GM18507 (cell line): Measurements from ENCODE around the gene ANAPC16.
"Not testable (repeated sequence)": the region's sequence is repeated elsewhere in the genome, so short reads cannot be mapped to it uniquely, and the experiment has no call there.

ENCODE experiments used
- DNase-seq: peaks from one replicate; pipeline ENCODE4 v3.0.0; 2011; ENCODE audit warnings: low read depth; ENCODE audit not compliant: insufficient read length; ENCODE audit errors: extremely low spot score
- FAIRE-seq: peaks from 2 replicates; lab custom pipeline; 2011; peaks lifted over from hg19 to GRCh38; lab: Jason Lieb, UNC

The ANAPC16 gene

DNA sequence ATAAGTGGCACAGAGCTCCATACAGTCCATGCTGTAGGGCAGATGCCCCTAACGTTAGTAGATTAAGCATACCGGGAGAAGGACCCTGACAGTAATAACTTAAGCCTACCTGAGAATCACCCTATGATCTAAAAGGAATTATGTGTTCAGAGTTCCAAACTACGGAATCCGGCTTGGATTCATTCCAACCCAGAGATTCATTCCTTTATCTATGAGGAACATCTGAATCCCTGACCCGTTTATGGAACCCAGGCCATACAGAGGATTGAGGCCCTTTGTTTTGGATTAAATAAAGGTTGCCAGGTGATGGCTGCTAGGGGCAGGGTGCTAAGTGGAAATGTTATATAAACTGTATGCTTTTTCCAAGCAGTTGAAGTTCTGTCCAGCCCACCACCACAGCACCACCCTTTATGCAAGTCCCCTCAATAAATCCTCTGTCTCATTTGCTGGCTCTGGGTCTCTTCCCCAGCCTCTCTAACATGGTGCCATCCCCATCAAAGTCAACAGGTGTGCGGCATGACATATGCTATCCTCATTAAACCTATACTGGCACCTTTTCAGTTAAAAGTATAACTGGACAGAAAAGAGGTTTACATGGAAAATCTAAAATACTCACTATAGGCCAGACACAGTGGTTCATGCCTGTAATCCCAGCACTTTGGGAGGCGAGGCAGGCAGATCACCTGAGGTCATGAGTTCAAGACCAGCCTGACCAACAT lies 9.1 kb upstream of the ANAPC16 start:
- no peak for DNase-seq
- FAIRE-seq, result no peak

DNA sequence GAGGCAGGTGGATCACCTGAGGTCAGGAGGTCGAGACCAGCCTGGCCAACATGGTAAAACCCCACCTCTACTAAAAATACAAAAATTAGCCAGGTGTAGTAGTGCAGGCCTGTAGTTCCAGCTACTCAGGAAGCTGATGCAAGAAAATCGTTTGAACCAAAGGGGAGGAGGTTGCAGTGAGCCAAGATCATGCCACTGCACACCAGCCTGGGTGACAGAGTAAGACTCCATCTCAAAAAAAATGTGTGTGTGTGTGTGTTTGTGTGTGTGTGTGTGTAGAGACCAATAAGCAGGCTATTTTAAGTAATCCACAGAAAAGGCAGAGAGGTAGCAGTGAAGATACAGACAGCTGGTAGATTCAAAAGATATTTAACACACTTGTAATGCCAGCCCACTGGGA lies 7.3 kb upstream of the ANAPC16 start:
- not testable (repeated sequence) for FAIRE-seq, DNase-seq

DNA sequence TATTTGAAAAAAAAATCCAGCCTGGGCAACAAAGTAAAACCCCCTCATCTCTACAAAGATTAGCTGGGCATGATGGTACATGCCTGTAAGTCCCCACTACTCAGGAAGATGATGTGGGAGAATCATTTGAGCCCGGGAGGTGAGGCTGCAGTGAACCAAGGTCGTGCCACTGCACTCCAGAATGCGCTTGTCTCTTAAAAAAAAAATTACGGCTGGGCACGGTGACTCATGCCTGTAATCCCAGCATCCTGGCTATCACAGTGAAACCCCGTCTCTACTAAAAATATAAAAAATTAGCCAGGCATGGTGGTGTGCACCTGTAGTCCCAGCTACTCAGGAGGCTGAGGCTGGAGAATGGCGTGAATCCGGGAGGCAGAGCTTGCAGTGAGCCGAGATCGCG lies 4.4 kb upstream of the ANAPC16 start:
- not testable (repeated sequence) for FAIRE-seq, DNase-seq

DNA sequence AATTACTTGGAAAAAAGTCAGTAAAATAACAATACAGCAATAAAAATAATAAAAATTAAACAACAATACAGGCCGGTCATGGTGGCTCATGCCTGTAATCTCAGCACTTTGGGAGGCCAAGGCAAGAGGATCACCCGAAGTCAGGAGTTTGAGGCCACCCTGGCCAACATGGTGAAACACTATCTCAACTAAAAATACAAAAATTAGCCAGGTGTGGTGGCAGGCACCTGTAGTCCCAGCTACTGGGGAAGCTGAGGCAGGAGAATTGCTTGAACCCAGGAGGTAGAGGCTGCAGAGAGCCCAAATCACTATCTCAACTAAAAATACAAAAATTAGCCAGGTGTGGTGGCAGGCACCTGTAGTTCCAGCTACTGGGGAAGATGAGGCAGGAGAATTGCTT lies 4.0 kb upstream of the ANAPC16 start:
- not testable (repeated sequence) for DNase-seq, FAIRE-seq

- FAIRE-seq (peak; percentile 76), DNase-seq (no peak)
Observed at GRCh38 chr10:72218325-72218724, 2.5 kb downstream of the ANAPC16 start.

DNA sequence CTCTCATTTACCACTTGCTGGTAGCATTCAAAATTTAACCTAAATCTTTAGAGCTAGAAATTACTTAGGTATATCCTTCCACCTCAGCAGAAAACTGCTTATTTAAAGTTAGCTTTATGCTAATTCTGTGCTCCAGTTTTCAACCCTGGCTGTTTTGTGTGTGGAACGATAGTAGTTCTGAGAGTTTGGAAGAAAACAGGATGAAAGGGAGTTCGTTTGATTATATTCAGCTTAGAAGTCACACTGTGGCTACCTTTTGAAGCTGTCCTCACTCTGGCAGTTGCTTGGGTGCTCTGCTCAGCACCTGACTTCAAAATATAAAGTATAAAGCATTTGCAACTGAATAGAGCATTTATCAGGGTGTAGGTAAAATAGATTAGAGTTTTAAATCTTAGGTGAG lies 2.9 kb downstream of the ANAPC16 start:
- no peak for DNase-seq
- peak; percentile 29 for FAIRE-seq

DNA sequence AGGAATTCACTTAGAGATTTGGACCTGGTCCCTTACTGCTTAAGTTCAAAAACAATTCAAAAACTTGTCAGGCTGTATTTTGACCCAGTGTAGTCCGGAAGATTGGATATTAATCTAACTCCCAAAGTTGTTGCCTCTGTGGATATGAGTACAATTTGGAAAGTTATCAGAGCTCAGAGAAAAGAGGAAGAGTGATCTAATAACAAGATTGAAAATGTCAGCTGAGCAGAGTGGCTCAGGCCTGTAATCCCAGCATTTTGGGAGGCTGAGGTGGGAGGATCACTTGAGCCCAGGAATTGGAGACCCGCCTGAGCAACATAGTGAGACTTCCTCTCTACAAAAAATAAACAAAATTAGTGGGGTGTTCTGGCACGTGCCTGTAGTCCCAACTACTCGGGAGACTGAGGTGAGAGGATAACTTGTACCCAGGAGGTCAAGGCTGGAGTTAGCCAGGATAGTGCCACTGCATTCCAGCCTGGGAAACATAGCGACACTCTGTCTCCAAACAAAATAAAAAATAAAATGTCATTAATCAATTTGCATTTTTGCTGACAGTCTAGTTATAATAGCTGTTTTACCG lies 3.5 kb downstream of the ANAPC16 start:
- DNase-seq (no peak), FAIRE-seq (no peak)

GRCh38 chr10:72220637-72221036 lies 4.8 kb downstream of the ANAPC16 start:
- FAIRE-seq, result no peak

DNA sequence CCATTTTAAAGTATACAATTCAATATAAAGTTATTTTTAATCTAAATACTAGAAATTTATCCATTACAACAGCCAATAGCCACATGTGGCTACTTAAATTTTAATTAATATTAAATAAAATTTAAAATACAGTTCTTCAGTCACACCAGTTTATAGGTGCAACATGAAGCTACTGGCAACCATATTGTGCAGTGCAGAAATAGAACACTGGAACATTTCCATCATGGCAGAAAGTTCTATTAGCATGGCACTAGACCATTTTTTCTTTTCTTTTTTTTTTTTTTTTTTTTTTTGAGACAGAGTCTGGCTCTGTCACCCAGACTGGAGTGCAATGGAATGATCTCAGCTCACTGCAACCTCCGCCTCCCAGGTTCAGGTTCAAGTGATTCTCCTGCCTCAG lies 5.5 kb downstream of the ANAPC16 start:
- FAIRE-seq (no peak), DNase-seq (no peak)

More at GRCh38 chr10:72220637-72221036, 4.8 kb downstream of the ANAPC16 start:
- DNase-seq, result no peak

DNA sequence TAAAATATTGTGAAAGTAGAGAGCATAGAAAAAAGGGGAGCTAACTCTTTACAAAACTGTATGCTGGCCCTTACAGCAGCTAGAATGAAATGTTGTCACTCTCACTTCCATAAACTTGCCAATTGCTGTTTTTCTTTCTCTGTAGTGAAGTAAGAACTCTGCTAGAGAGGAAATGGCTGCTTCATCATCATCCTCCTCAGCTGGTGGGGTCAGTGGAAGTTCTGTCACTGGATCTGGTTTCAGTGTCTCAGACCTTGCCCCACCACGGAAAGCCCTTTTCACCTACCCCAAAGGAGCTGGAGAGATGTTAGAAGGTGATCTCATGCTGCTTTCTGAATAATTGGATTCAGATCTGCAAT lies 7.9 kb downstream of the ANAPC16 start:
- FAIRE-seq, result no peak
- no peak for DNase-seq

- not testable (repeated sequence) for DNase-seq, FAIRE-seq
Observed at GRCh38 chr10:72224191-72224590, 8.4 kb downstream of the ANAPC16 start.

GRCh38 chr10:72226418-72227027 lies 10.7 kb downstream of the ANAPC16 start:
- DNase-seq (no peak), FAIRE-seq (no peak)

DNA sequence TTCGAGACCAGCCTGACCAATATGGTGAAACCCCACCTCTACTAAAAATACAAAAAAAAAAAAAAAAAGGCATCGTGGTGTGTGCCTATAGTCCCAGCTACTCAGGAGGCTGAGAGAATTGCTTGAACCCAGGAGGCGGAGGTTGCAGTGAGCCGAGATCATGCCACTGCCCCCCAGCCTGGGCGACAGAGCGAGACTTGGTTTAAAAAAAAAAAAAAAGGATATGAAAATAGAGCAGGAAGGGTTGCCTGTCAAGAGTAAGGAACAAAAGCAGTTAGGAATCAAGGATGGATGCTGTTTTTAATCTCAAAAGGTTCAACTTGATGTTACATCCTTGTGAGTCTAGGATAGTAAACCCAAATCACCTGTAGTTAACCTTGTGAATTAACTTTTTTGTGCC lies 12.0 kb downstream of the ANAPC16 start:
- DNase-seq, result no peak
- FAIRE-seq, result no peak

DNA sequence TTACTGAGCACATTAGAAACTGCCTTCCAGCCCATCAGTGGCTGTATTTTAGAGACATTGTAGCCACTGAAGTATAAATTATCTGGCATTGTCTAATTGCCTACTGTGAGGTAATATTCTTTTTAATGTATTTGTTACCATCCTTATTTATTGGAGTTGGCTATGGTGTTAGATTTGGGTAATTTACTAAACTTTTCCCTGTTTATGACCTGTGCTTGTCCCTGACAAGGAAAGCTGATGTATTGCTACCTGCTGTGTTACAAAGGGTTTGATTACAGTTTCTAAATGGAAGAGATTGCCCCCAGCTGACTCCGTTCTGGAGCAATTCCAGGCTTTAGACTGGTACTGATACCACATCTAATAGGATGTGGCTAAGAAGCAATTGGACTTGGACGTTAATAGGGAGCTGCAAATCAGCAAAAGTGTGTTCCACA lies 12.5 kb downstream of the ANAPC16 start:
- no peak for DNase-seq
- FAIRE-seq, result no peak

DNA sequence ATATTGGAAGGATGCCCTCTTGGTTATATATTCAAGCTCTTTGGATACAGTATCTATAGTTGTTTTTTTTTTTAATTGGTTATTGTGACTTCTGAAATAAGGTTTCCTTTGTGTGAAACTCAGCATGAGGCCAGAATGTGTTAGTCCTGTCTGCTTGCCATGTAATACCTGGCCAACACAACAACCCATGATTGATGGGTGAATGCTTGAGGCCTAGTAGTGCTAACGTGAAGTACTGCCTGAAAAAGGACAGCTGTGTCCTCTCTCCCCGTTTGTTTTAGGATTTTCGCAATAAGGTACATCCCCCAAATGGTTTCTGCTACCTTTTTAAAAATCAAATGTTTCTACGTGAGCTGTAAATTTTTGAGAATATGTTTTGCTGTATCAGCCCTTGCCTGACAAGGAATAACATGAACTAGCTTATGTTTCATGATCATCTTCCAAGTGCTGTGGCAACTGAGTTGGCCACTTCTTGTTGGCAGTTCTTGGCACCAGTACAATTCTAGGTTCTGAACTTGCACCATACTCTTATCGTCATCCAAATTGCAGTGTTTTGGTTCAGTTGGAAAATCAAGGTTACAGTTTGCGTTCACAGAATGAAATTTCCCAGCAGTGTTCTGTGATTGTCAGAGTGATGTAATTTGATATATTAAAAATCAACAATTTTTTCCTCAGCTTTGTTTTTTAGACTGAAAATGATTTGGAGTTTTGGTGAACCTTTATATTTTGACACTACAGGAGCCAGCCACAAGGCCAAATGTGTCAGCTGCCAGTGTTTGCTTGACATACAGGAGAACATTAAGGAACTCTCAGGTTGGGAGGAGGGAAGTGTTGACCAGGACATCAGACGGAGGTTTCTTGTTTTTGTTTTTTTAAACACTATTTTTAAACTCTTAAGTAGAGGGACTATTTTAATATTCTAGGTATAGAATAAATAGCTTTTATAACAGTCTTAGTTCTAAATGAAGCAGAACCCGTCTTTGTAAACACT lies 13.7 kb downstream of the ANAPC16 start:
- FAIRE-seq, result no peak

DNA sequence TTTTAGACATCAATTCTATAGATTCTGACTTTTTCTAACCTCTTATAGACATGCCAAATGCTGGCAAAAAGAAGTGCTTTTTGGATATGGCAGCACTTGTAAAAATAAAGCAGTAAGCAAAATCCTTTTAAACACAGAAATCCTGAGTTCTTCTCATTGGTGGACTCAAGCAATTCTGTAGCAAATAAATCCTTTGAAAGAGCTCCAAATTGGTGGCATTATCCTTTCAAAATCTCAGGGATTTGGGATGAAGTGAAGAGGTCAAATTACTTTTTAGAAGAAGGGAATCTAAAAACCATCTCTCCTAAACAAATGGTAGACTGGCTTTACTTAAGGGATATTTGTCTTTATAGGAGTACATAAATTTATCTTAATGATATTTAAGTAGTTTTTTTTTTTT lies 17.8 kb downstream of the ANAPC16 start:
- DNase-seq (no peak), FAIRE-seq (no peak)

More for the DNA sequence above, 13.7 kb downstream of the ANAPC16 start:
- DNase-seq, result no peak

DNA sequence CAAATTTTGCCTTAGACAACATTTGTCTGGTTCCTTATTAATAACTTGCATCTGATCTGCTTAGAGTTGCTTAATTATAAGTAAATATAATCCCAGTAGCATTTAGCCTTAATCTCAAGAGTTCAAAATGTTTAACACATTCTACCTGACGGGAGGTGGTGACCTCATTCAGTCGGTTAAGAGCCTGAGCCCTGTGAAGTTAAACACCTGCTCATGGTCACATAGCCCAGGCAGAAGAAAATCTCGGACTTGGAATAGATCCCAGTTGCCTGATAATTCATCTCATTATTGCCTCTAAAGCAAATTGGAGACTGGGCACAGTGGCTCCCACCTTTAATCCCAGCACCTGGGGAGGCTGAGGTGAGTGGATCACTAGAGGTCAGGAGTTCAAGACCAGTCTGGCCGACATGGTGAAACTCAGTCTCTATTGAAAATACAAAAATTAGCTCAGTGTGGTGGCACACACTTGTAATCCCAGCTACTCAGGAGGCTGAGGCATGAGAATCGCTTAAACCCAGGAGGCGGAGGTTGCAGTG lies 18.8 kb downstream of the ANAPC16 start:
- no peak for FAIRE-seq
- no peak for DNase-seq

GRCh38 chr10:72235544-72236279 lies 19.9 kb downstream of the ANAPC16 start:
- no peak for FAIRE-seq

More at GRCh38 chr10:72235544-72236279, 19.9 kb downstream of the ANAPC16 start:
- DNase-seq, result no peak
